ENCODE results near the gene C2CD4C.
"Not testable (repeated sequence)": the region's sequence is repeated elsewhere in the genome, so short reads cannot be mapped to it uniquely, and the experiment has no call there.

The C2CD4C gene

GRCh38 chr19:380618-381219 is 28.2 kb downstream of the C2CD4C start:
- DNase-seq (ENCODE audit: low spot score), result not testable (repeated sequence)

GRCh38 chr19:379796-380195 is 29.2 kb downstream of the C2CD4C start:
- no peak for DNase-seq (ENCODE audit: low spot score)

GRCh38 chr19:378706-379105 is 30.2 kb downstream of the C2CD4C start:
- DNase-seq (ENCODE audit: low spot score), result no peak

GRCh38 chr19:377801-378581 is 31.0 kb downstream of the C2CD4C start:
- DNase-seq (ENCODE audit: low spot score), result peak; percentile 23

GRCh38 chr19:376111-376470 is 32.9 kb downstream of the C2CD4C start:
- DNase-seq (ENCODE audit: low spot score), result no peak

- DNase-seq (ENCODE audit: low spot score), result no peak
Measured at GRCh38 chr19:375395-376110, 33.4 kb downstream of the C2CD4C start.

- DNase-seq (ENCODE audit: low spot score), result no peak
Measured at GRCh38 chr19:374886-375235, 34.1 kb downstream of the C2CD4C start.

- DNase-seq (ENCODE audit: low spot score), result no peak
Measured at GRCh38 chr19:374183-374885, 34.6 kb downstream of the C2CD4C start.

- DNase-seq (ENCODE audit: low spot score), result no peak
Measured at GRCh38 chr19:373391-374182, 35.4 kb downstream of the C2CD4C start.

GRCh38 chr19:372306-372890 is 36.5 kb downstream of the C2CD4C start:
- DNase-seq (ENCODE audit: low spot score), result no peak

- no peak for DNase-seq (ENCODE audit: low spot score)
Measured at GRCh38 chr19:371501-372168, 37.3 kb downstream of the C2CD4C start.

- DNase-seq (ENCODE audit: low spot score), result no peak
Measured at GRCh38 chr19:370641-371330, 38.2 kb downstream of the C2CD4C start.

- no peak for DNase-seq (ENCODE audit: low spot score)
Measured at GRCh38 chr19:369876-370275, 39.1 kb downstream of the C2CD4C start.

GRCh38 chr19:369256-369655 is 39.7 kb downstream of the C2CD4C start:
- DNase-seq (ENCODE audit: low spot score), result no peak

- no peak for DNase-seq (ENCODE audit: low spot score)
Measured at GRCh38 chr19:368630-369024, 40.3 kb downstream of the C2CD4C start.

- no peak for DNase-seq (ENCODE audit: low spot score)
Measured at GRCh38 chr19:367963-368629, 40.9 kb downstream of the C2CD4C start.

GRCh38 chr19:367561-367960 is 41.4 kb downstream of the C2CD4C start:
- DNase-seq (ENCODE audit: low spot score), result no peak

GRCh38 chr19:366951-367350 is 42.0 kb downstream of the C2CD4C start:
- no peak for DNase-seq (ENCODE audit: low spot score)

- DNase-seq (ENCODE audit: low spot score), result no peak
Measured at GRCh38 chr19:366205-366783, 42.7 kb downstream of the C2CD4C start.
